ENCODE measurements around the gene NOS1AP. TPM values are rescaled to one million over a fixed set of nuclear protein-coding genes. Genes with fewer than 3 reads are reported as not detected.
A peak's percentile ranks its signal among the peaks of the same experiment; 100 is the strongest.

NOS1AP gene
- total and polyA plus RNA-seq, 2 experiments from 2014 or later, result 5.8 to 6.6 TPM

DNA sequence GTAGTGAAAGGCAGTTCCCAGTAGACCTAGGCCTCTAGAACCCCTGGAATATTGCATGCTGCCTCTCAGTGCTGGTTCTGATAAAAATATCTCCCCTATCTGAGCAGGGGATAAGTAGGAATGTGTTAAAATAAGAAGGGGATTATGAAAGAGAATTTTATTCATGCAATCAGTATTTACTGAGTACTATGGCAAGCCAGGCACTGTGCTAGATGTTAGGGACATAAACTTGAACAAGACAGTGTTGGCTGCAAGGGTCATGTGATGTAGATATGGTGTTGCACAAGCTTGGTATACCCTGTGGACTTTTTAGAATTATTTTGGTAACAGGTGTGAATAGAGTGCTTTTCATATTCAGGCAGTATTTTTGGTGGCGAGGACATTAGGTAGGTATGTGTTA, 23.6 kb downstream of the NOS1AP start:
- Histone ChIP-seq H3K27ac (ENCODE audit: low read depth) (no peak overlapping the region), H3K9me2 (ENCODE audit: insufficient read depth) (no peaks in the 10 kb centered on the region), H4K20me1 (replicated peaks; ENCODE audit: insufficient read depth) (no peaks in the 10 kb centered on the region; the same call in 1 of the 2 replicates), H3F3A (replicated peaks; ENCODE audit: low read depth) (no peaks in the 10 kb centered on the region), H2AFZ (no peak overlapping the region), H3K4me2 (peak overlapping the region; percentile 41), H3K36me3 (ENCODE audit: insufficient read depth) (no peaks in the 10 kb centered on the region), H3K4me3 (no peak overlapping the region), H3K79me2 (replicated peaks; ENCODE audit: insufficient read depth) (peaks cover 33% of the 10 kb centered on the region), H3K4me1 (ENCODE audit: insufficient read depth) (peaks cover 18% of the 10 kb centered on the region), H3K27me3 (ENCODE audit: insufficient read depth) (peaks cover 39% of the 10 kb centered on the region)
- Mint-ChIP-seq H3K9me3 (no peaks in the 10 kb centered on the region; the same call in 2 of the 3 replicates), H3K36me3 (ENCODE audit: low read depth) (peaks cover 13% of the 10 kb centered on the region; the same call in 2 of the 3 replicates), H3K4me1 (peaks cover 50% of the 10 kb centered on the region), H3K27ac (no peak overlapping the region), H3K27me3 (ENCODE audit: insufficient read depth, low read depth, poor library complexity) (peaks cover 11% of the 10 kb centered on the region), H3K4me3 (no peak overlapping the region)
- no peak for ATAC-seq
- DNase-seq (ENCODE audit: low spot score), result no peak
- TF ChIP-seq, protein P1, sequence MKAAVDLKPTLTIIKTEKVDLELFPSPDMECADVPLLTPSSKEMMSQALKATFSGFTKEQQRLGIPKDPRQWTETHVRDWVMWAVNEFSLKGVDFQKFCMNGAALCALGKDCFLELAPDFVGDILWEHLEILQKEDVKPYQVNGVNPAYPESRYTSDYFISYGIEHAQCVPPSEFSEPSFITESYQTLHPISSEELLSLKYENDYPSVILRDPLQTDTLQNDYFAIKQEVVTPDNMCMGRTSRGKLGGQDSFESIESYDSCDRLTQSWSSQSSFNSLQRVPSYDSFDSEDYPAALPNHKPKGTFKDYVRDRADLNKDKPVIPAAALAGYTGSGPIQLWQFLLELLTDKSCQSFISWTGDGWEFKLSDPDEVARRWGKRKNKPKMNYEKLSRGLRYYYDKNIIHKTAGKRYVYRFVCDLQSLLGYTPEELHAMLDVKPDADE (IDR thresholded peaks at IDR 0.05), result no peak
- TF ChIP-seq EZH2phosphoT487 (IDR thresholded peaks at IDR 0.05; ENCODE audit: unreplicated experiment), result no peak
- TF ChIP-seq NANOG (IDR thresholded peaks at IDR 0.05; ENCODE audit: borderline replicate concordance), result no peak
- TF ChIP-seq ZNF331 (CRISPR knock-in tag; IDR thresholded peaks at IDR 0.05; ENCODE audit: low read depth), result no peak
- TF ChIP-seq CREB1 (CRISPR knock-in tag; IDR thresholded peaks at IDR 0.05; ENCODE audit: low read depth), result no peak
- TF ChIP-seq STAT1 (IDR thresholded peaks at IDR 0.05; ENCODE audit: unreplicated experiment), result no peak
- no peak for TF ChIP-seq JUNB (IDR thresholded peaks at IDR 0.05; ENCODE audit: unreplicated experiment)
- TF ChIP-seq ZNF114 (CRISPR knock-in tag; IDR thresholded peaks at IDR 0.05), result no peak
- TF ChIP-seq, protein P2, sequence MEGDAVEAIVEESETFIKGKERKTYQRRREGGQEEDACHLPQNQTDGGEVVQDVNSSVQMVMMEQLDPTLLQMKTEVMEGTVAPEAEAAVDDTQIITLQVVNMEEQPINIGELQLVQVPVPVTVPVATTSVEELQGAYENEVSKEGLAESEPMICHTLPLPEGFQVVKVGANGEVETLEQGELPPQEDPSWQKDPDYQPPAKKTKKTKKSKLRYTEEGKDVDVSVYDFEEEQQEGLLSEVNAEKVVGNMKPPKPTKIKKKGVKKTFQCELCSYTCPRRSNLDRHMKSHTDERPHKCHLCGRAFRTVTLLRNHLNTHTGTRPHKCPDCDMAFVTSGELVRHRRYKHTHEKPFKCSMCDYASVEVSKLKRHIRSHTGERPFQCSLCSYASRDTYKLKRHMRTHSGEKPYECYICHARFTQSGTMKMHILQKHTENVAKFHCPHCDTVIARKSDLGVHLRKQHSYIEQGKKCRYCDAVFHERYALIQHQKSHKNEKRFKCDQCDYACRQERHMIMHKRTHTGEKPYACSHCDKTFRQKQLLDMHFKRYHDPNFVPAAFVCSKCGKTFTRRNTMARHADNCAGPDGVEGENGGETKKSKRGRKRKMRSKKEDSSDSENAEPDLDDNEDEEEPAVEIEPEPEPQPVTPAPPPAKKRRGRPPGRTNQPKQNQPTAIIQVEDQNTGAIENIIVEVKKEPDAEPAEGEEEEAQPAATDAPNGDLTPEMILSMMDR (conservative IDR thresholded peaks at IDR 0.05; ENCODE audit: low read depth in 2 of 2), result no peak
- no peak for TF ChIP-seq POLR2AphosphoS5 (IDR thresholded peaks at IDR 0.05; ENCODE audit: low read depth)
- TF ChIP-seq EZH2 (IDR thresholded peaks at IDR 0.05; ENCODE audit: low read depth, unreplicated experiment), result no peak
- TF ChIP-seq, protein P3, sequence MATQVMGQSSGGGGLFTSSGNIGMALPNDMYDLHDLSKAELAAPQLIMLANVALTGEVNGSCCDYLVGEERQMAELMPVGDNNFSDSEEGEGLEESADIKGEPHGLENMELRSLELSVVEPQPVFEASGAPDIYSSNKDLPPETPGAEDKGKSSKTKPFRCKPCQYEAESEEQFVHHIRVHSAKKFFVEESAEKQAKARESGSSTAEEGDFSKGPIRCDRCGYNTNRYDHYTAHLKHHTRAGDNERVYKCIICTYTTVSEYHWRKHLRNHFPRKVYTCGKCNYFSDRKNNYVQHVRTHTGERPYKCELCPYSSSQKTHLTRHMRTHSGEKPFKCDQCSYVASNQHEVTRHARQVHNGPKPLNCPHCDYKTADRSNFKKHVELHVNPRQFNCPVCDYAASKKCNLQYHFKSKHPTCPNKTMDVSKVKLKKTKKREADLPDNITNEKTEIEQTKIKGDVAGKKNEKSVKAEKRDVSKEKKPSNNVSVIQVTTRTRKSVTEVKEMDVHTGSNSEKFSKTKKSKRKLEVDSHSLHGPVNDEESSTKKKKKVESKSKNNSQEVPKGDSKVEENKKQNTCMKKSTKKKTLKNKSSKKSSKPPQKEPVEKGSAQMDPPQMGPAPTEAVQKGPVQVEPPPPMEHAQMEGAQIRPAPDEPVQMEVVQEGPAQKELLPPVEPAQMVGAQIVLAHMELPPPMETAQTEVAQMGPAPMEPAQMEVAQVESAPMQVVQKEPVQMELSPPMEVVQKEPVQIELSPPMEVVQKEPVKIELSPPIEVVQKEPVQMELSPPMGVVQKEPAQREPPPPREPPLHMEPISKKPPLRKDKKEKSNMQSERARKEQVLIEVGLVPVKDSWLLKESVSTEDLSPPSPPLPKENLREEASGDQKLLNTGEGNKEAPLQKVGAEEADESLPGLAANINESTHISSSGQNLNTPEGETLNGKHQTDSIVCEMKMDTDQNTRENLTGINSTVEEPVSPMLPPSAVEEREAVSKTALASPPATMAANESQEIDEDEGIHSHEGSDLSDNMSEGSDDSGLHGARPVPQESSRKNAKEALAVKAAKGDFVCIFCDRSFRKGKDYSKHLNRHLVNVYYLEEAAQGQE (IDR thresholded peaks at IDR 0.05; ENCODE audit: unreplicated experiment), result no peak
- TF ChIP-seq, protein P4, sequence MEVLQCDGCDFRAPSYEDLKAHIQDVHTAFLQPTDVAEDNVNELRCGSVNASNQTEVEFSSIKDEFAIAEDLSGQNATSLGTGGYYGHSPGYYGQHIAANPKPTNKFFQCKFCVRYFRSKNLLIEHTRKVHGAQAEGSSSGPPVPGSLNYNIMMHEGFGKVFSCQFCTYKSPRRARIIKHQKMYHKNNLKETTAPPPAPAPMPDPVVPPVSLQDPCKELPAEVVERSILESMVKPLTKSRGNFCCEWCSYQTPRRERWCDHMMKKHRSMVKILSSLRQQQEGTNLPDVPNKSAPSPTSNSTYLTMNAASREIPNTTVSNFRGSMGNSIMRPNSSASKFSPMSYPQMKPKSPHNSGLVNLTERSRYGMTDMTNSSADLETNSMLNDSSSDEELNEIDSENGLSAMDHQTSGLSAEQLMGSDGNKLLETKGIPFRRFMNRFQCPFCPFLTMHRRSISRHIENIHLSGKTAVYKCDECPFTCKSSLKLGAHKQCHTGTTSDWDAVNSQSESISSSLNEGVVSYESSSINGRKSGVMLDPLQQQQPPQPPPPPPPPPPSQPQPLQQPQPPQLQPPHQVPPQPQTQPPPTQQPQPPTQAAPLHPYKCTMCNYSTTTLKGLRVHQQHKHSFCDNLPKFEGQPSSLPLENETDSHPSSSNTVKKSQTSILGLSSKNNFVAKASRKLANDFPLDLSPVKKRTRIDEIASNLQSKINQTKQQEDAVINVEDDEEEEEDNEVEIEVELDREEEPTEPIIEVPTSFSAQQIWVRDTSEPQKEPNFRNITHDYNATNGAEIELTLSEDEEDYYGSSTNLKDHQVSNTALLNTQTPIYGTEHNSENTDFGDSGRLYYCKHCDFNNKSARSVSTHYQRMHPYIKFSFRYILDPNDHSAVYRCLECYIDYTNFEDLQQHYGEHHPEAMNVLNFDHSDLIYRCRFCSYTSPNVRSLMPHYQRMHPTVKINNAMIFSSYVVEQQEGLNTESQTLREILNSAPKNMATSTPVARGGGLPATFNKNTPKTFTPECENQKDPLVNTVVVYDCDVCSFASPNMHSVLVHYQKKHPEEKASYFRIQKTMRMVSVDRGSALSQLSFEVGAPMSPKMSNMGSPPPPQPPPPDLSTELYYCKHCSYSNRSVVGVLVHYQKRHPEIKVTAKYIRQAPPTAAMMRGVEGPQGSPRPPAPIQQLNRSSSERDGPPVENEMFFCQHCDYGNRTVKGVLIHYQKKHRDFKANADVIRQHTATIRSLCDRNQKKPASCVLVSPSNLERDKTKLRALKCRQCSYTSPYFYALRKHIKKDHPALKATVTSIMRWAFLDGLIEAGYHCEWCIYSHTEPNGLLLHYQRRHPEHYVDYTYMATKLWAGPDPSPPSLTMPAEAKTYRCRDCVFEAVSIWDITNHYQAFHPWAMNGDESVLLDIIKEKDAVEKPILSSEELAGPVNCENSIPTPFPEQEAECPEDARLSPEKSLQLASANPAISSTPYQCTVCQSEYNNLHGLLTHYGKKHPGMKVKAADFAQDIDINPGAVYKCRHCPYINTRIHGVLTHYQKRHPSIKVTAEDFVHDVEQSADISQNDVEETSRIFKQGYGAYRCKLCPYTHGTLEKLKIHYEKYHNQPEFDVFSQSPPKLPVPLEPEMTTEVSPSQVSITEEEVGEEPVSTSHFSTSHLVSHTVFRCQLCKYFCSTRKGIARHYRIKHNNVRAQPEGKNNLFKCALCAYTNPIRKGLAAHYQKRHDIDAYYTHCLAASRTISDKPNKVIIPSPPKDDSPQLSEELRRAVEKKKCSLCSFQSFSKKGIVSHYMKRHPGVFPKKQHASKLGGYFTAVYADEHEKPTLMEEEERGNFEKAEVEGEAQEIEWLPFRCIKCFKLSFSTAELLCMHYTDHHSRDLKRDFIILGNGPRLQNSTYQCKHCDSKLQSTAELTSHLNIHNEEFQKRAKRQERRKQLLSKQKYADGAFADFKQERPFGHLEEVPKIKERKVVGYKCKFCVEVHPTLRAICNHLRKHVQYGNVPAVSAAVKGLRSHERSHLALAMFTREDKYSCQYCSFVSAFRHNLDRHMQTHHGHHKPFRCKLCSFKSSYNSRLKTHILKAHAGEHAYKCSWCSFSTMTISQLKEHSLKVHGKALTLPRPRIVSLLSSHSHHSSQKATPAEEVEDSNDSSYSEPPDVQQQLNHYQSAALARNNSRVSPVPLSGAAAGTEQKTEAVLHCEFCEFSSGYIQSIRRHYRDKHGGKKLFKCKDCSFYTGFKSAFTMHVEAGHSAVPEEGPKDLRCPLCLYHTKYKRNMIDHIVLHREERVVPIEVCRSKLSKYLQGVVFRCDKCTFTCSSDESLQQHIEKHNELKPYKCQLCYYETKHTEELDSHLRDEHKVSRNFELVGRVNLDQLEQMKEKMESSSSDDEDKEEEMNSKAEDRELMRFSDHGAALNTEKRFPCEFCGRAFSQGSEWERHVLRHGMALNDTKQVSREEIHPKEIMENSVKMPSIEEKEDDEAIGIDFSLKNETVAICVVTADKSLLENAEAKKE (CRISPR knock-in tag; IDR thresholded peaks at IDR 0.05), result no peak
